GM18499 (cell line): ENCODE measurements around the gene SLC25A36.
"Not testable (repeated sequence)": the region's sequence is repeated elsewhere in the genome, so short reads cannot be mapped to it uniquely, and the experiment has no call there.

Experiments used
- ATAC-seq: cut with Tn5 transposase; IDR thresholded peaks from one replicate; pipeline ENCODE4 v1.9.1; 2021; ENCODE audit warnings: moderate number of reproducible peaks; ENCODE audit not compliant: insufficient read depth, unreplicated experiment

SLC25A36 gene

DNA sequence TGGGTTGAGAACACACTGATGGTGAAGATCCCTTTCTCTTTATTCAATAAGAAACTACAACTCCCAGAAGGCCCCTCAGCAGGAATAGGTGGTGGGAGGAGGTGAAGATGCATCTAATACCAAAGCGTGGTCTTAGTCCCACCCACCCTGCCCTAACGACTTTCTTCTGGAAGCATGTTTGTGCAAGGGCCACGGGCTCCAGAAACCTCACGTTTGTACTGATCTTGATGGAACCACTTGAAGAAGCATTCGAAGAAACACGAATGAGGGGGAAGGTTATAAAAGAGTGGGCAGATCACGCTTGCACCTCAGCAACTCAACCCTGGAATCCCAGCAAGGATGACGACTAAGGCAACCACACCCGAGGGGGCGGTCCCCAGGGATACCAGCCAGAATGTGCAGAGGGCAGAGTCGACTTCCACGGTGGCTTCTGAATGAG lies 10.6 kb upstream of the SLC25A36 start:
- no peak for ATAC-seq

- ATAC-seq, result no peak
Observed at GRCh38 chr3:140931801-140932200, 9.8 kb upstream of the SLC25A36 start.

DNA sequence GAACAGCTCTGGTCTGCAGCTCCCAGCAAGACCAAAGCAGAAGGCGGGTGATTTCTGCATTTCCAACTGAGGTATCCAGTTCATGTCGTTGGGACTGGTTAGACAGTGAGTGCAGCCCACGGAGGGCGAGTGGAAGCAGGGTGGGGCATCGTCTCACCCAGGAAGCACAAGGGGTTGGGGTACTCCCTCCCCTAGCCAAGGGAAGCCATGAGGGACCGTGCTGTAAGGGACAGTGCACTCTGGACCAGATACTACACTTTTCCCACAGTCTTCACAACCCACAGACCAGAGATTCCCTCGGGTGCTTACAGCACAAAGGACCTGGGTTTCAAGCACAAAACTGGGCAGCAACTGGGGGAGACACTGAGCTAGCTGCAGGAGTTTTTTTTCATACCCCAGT lies 8.5 kb upstream of the SLC25A36 start:
- ATAC-seq, result no peak

DNA sequence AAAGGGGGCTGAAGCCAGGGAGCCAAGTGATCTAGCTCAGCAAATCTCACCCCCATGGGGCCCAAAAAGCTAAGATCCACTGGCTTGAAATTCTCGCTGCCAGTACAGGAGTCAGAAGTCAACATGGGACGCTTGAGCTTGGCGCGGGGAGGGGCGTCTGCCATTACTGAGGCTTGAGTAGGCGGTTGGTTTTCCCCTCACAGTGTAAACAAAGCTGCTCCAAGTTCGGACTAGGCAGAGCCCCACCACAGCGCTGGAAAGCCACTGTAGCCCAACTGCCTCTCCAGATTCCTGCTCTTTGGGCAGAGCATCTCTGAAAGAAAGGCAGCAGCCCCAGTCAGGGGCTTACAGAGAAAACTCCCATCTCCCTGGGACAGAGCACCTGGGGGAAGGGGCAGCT lies 8.1 kb upstream of the SLC25A36 start:
- no peak for ATAC-seq

DNA sequence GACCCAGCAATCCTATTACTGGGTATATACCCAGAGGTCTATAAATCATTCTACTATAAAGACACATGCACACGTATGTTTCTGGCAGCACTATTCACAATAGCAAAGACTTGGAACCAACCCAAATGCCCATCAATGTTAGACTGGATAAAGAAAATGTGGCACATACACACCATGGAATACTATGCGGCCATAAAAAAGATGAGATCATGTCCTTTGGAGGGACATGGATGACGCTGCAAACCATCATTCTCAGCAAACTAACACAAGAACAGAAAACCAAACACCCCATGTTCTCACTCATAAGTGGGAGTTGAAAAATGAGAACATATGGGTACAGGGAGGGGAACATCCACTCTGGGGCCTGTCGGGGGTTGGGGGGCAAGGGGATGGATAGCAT lies 2.3 kb upstream of the SLC25A36 start:
- ATAC-seq, result not testable (repeated sequence)

GRCh38 chr3:140941090-140941433 lies 574 bp upstream of the SLC25A36 start:
- no peak for ATAC-seq

DNA sequence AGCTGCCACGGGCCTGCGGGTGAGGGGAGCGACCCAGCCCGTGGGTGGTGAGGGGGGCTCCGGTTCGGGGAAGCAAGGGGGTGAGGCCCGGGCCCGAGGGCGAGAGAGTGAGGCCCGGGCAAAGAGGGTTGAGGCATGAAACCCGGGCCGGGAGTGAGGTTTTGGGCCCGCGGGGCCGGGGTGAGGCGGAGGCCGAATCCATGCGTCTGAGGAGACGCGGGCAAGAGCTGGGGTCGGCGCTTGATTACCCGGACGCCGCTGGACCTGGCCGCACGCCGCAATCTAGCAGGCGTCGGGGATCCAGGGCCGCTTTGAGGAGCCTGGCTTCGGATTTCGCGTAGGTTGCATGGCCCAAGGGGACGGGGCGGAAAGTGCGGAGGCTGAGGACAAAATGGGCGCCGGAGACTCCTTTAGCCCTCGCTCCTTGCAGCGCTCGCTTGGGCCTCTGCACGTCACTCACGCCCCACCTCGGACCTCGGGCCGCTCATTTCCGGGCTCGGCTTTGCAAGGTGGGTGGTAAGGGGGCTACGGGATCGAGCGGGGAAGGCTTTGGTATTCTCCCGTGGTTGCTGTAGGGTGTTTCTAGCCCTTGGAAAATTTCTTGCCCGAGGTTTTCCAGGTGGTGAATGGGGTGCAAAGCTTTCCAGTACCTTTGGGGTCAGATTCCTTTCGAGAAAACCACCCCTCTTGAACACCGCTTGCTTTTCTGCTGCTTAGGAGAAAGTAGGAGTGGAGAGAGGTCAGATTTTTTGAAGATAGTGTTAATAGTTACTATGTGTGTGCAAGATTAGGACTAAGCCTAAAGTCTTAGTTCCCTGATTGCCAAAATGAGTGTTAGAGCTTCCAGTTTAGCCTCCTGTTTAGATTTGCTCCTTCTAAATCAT lies 827 bp downstream of the SLC25A36 start:
- ATAC-seq, result no peak

DNA sequence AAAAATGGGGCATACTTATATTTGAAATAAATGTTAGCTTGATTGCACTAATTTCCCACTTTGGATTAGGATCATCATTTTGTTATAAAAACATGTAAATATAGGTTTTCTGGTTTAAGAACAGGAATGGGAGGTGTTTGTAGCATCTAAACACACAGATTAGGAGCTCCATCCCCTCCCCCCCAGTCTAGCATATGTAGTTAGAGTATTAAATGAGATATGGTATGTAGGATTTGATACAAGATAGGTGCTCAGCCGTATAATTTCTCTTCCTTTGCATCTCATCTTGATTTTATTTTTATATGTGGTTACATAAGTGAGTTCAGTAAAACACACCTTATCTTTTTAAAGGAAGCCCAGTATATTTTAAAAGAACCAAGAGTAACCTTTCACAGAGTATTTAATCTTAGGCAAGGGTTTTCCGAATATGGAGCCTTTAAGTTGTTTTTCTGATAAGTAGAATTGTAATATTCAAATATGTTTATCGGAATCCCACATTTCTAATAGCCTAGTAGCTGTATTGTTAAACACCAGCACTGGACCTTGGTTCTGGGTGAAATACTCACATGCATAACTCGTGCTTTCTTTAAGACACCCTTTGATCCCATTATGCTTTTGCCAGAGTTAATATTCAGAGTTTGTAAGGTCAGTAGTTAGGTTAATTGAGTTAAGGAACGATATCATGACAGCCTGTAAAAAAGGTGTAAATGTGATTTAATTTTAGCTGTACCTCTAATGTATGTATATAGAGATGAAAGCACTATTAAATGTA lies 2.3 kb downstream of the SLC25A36 start:
- no peak for ATAC-seq

- no peak for ATAC-seq
Observed at GRCh38 chr3:140948460-140949249, 7.0 kb downstream of the SLC25A36 start.

DNA sequence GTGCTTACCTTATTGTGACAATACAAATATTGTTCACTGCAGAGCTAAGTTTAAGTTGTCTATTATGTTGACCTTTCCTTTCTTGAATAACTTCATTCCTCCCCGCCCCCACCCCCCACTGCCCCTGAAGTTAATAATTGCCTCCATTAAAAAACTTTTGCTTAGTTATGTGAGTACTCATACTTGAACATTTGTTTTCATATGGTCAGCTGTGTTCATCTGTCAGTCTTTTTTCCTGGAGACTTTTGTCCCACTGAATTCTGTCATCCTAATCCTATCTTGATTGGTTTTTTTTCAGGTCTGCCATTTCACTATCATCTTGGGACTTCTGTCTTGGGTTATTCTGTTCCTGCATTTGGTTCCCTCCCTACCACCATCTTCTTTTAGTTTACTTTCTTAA lies 8.5 kb downstream of the SLC25A36 start:
- no peak for ATAC-seq

DNA sequence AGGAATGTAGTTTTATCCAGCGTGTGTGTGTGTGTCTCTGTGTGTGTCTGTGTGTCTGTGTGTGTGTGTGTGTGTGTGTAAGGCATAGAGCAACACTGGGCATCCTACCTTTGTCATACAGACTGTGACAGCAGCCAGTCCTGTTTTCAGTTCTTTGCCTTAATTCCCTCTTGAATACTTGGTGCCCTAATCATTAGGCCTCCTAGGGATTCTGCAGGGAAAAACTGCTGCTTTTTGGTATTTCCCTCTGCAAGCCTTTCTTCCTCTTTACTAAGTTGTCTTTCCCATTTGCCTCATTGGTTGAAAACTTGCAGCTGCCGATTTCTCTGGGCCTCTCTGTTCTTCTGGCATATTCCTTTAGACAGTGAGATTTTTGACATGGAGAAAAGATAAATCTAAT lies 9.2 kb downstream of the SLC25A36 start:
- no peak for ATAC-seq

GRCh38 chr3:140951750-140952149 lies 10.1 kb downstream of the SLC25A36 start:
- ATAC-seq, result not testable (repeated sequence)

DNA sequence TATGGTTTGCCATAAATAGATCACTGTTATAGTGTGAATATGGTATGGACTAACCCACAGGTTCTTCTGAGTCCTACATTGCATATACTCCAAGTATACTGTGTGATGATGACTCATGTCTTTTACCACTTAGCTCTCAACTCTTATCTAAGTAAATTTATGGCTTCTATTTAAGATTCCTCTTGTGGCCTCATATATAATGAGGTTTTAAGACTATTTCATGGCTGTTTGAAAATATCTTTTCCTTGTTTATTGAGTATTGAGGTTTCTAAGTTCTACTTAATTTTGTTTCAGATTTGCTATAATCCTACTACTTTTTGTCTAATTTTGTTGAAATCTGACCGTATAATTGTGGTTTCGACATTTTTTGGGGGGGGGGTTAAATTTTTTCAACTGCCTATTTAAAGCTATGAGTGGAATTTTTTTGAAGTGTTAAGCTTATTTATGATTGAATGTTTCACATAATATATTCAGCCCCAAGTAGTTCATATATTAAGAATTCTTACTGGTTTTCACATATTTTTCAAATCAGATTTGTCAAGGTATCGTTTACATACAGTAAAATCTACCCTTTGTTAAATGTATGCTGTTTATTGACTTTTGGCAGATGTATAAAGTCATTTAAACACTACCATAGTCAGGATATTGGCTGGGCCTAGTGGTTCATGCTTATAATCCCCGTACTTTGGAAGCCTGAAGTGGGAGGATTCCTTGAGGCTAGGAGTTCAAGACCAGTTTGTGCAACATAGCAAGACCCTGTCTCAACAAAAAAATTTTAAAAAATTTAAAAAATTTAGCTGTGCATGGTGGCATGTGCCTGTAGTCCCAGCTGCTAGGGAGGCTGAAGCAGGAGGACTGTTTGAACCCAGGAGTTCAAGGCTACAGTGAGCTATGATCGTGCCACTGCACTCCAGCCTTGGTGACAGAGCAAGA lies 11.7 kb downstream of the SLC25A36 start:
- ATAC-seq, result no peak

- no peak for ATAC-seq
Observed at GRCh38 chr3:140954576-140954975, 12.9 kb downstream of the SLC25A36 start.

DNA sequence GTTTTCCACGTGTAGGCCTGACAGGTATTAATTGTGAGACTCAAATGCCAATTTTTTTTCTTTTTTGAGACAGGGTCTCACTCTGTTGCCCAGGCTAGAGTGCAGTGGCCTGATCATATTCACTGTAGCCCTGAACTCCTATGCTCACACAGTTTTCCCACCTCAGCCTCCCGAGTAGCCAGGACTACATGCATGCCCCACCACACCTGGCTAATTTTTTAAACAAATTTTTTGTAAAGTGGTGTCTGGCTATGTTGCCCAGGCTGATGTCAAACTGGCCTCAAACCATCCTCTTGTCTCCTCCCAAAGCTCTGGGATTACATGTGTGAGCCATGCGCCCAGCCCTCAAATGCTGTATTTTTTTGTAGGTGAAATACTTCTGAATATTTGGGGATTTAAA lies 14.0 kb downstream of the SLC25A36 start:
- no peak for ATAC-seq

DNA sequence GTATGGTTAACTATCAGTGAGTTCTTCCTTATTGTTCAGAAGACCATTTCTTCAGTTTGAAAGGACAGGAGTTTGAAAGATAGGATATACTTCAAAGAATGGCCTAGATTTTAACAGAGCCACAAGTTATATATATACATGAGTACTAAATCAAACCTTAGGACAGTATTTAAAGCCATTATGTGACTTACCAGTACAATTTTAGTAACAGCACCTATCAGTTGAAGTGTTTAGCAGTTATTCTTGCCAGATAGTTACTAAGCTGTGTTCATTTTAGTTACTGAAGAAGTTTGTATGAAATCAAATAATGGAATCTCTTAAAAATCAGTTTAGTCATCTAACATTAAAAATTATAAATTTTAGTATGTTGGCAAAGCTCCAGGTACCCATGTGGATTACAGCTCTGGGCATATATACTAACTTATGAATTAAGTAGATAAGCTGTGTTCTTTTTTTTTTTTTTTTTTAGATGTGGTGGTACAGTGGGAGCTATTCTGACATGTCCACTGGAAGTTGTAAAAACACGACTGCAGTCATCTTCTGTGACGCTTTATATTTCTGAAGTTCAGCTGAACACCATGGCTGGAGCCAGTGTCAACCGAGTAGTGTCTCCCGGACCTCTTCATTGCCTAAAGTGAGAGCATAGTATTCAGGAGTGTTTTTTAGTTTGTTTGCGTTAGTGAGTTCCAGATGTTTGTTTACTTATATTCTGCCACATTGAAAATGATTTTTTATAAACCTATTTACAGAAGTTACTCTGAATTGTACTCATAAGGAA lies 14.6 kb downstream of the SLC25A36 start:
- no peak for ATAC-seq

DNA sequence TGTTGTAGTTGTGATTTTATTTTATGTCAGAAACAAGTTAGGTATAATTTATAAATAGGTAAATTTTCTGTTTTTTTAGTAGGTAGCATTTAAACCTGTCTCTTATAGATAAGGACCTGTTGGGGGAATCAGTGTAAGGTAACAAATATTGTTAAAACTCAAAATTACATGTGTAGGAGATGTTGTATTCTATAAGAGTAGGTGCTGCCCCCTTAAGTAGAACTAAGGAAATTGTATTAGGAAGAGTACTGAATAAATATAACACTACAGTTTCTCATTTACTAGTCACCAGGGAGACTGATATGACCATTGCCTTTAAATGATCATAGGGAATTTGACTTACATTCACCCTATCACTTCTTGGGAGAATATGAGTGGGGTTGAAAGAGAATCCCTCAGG lies 31.2 kb downstream of the SLC25A36 start:
- no peak for ATAC-seq

- no peak for ATAC-seq
Observed at GRCh38 chr3:140974900-140975299, 33.3 kb downstream of the SLC25A36 start.

DNA sequence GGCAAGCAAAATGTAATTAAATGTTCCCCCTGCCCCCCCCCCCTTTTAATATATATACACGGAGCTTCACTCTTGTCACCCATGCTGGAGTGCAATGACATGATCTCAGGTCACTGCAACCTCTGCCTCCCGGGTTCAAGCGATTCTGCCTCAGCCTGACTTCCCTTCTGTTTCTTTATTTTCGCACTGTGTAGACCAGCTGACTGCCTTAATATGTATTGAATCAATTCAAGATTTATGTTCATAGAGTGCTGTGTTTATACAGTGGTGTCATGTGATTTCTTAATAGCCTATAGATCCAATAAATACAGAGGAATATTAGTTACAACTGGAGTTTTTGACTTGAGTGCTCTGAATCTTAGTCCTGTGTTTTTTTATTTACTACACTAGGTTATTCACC lies 39.0 kb downstream of the SLC25A36 start:
- ATAC-seq, result no peak
